ENCODE results near the gene BABAM2.
"Not testable (repeated sequence)": the region's sequence is repeated elsewhere in the genome, so short reads cannot be mapped to it uniquely, and the experiment has no call there.

Gene BABAM2

DNA sequence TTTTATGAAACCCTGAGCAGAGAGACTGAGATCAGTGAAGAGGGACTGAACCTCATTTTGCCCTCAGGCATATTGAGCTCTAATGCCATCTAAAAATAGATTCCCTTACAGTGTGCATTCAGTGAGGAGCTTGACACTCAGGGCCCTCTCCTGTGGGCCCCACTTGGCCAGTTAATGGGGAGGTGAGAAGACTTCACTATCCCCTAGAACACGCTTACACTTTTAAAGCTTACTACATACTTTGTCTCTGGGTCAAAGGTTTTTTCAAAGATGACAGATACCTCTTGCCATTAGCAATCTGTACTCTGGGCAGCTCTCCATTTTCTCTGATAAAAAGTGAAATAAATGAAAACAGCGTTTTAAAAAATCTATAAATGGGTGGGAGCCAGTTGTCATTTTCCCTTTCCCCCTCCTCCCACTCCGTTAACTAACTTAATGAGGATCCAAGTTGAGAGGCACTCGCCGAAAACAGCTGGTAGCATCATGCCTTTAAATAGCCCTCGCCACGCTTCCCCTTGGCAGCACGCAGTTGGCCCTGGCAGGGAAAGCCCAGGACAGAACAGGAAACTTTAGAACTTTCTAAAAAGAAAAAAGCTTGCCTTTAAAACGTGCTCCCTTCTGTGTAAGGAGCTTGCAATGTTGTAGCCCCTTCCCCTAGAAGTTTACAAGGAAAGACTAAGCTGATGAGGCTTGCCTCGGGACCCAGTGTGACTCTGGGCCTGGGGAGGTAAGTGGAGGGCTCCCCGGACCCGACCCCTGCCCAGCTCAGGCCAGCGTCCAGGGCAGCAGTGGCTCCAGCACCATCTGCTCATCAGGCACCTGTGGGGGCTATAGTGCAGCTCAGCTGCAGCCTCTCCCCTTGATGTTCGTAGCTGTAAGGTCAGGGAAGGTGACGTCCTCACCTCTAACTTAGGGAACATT is 443.3 kb downstream of the BABAM2 start:
- TF ChIP-seq Cebpa-rat (IDR thresholded peaks at IDR 0.05), result no peak

DNA sequence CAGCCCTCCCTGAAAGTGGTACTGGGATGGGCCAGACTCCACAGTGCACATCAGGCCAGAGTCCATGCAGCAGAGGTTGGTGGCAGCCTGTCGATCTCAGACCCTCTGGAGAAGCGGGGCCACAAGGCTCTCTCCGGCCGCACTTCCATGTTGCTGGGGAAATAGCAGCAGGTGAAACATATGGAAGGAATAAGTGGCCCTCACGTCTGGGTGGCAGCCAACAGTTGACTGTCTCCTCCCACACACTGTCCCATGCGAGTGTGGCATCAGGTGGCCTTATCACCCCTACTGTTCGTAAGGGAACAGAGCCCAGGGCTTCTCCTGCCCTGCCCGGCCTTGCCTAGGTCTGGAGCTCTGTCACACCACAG is 444.0 kb downstream of the BABAM2 start:
- Histone ChIP-seq H3K4me2 (peak overlapping the region; percentile 71), H3K4me1 (peaks cover 19% of the 10 kb centered on the region), H3K4me3 (no peak overlapping the region), H3K9ac (no peak overlapping the region), H3K27me3 (no peaks in the 10 kb centered on the region), H3K36me3 (peaks cover 26% of the 10 kb centered on the region), H3K27ac (peak overlapping the region; percentile 67), H3K9me3 (no peaks in the 10 kb centered on the region; the same call in 1 of the 2 replicates), H4K20me1 (no peaks in the 10 kb centered on the region)
- TF ChIP-seq Cebpa-rat (IDR thresholded peaks at IDR 0.05), result no peak

More for the DNA sequence above, 443.3 kb downstream of the BABAM2 start:
- Histone ChIP-seq H3K9me3 (no peaks in the 10 kb centered on the region; the same call in 1 of the 2 replicates), H3K27me3 (no peaks in the 10 kb centered on the region), H3K4me2 (peak overlapping the region; percentile 71), H3K36me3 (peaks cover 19% of the 10 kb centered on the region), H4K20me1 (no peaks in the 10 kb centered on the region), H3K4me1 (peaks cover 19% of the 10 kb centered on the region), H3K9ac (0 out of 2 replicates have a peak overlapping the region, but pooled peaks have one; percentile 30), H3K4me3 (no peak overlapping the region), H3K27ac (peak overlapping the region; percentile 67)

DNA sequence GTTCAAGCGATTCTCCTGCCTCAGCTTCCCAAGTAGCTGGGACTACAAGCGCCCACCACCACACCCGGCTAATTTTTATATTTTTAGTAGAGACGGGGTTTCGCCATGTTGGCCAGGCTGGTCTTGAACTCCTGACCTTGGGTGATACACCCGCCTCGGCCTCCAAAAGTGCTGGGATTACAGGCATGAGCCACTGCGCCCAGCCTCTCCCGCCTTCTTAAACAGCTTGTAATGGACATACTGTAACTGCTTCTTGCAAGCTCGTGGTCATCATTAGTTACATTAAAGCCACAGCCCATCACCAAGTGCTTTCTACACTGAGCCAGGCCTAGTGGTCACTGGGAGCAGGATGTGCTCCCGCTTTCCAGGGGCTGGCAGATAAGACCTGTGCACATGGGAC is 444.7 kb downstream of the BABAM2 start:
- not testable (repeated sequence) for H3K27ac ChIP-seq, H3K27me3 ChIP-seq
- peaks cover 32% of the 10 kb centered on the region for H3K36me3 ChIP-seq

DNA sequence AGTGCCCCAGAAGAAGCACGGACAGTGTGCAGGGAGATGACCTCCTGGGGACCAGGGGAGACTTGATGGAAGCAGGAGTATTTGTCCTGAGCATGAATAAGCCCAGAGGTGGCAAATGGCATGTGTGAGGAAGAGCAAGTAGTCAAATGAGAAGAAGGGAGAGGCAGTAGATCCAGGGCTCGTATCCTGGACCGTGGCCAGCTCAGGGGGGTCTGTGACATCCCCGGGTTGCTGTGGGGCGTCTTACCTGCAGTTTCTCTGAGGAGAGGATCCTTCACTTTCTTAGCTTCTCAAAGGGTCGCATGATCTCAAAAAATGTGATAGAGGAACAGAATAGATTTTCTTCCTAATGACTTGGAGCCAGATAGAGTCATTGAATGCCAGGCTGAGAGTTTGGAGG is 445.1 kb downstream of the BABAM2 start:
- H4K20me1 ChIP-seq, result no peaks in the 10 kb centered on the region
- no peak overlapping the region for H3K4me2 ChIP-seq
- peaks cover 19% of the 10 kb centered on the region for H3K4me1 ChIP-seq
- no peaks in the 10 kb centered on the region for H3K27me3 ChIP-seq
- no peaks in the 10 kb centered on the region; the same call in 1 of the 2 replicates for H3K9me3 ChIP-seq
- H3K27ac ChIP-seq, result no peak overlapping the region
- TF ChIP-seq Cebpa-rat (IDR thresholded peaks at IDR 0.05), result no peak
- no peak overlapping the region for H3K4me3 ChIP-seq
- H3K9ac ChIP-seq, result no peak overlapping the region
- H3K36me3 ChIP-seq, result peaks cover 32% of the 10 kb centered on the region

More for the DNA sequence above, 444.7 kb downstream of the BABAM2 start:
- not testable (repeated sequence) for H3K4me3 ChIP-seq, H4K20me1 ChIP-seq, H3K4me2 ChIP-seq, H3K9ac ChIP-seq, H3K9me3 ChIP-seq
- peaks cover 19% of the 10 kb centered on the region for H3K4me1 ChIP-seq

DNA sequence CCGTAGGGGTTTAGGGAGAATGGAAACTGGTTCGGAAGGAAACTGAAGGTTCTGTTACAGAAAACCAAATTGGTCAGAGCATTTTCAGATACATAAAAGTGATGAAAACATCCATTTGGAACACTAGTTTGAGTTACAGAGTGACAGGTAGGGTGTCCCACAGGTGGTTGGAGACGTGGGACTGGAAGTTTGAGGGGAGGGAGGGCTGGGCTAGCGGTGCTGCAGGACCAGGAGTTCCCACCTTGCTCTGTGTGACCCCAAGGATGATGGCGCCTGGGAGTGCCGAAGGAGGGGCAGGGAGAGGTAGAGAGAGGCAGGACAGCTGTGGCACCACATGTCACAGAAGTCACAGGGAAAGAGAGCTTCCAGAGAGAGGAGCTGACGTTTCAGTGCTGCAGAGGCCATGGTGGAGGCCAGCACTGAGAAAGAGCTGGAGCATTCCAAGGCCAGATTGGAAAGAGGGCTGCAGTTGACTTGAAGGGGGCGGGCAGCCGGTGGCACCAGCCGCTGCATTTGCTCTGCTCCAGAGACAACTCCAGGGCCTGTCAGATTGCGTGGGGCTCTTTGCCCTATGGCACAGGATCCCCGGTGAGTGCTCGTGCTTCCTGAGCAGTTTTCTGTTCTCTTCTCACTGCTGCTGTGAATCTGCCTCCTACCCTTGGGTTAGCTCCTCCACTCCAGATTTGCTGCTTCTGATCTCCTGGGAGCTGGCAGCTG is 445.9 kb downstream of the BABAM2 start:
- Histone ChIP-seq H3K4me3 (no peak overlapping the region), H3K9me3 (no peaks in the 10 kb centered on the region), H3K27me3 (no peaks in the 10 kb centered on the region), H3K4me2 (no peak overlapping the region), H4K20me1 (no peaks in the 10 kb centered on the region), H3K27ac (no peak overlapping the region), H3K36me3 (peaks cover 32% of the 10 kb centered on the region), H3K4me1 (peaks cover 19% of the 10 kb centered on the region), H3K9ac (no peak overlapping the region)
- TF ChIP-seq Cebpa-rat (IDR thresholded peaks at IDR 0.05), result no peak

DNA sequence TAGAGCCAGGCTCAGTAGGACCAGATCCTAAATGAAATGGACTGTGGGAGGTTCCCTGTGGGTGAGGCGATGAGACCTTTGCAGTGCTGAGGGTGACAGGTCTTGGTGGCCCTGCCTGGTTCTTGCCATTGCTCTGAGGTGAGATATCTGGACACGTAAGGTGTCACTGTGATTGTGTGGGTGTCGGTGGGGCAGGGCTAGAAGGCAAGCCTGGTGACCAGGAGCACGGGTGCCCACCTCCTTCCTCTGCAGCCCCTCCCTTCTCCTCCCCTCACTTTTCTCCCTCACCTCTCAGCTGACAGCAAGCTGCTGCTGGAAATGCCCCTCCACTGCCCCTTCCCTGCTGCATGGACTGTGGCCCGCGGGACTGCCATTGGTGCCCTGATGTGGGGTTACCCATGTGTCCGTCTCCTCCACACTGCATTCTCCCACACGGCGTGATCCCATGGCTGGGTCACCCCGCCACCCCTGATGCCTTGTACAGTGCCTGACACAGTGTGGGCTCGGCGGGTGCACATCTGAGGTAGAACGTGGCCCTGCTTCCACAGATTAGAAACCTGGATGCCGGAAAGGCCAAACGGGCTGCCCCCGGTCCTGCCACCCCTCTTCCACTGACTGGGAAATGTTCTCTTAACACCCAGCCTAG is 446.6 kb downstream of the BABAM2 start:
- Histone ChIP-seq H3K9me3 (no peaks in the 10 kb centered on the region), H3K4me1 (peaks cover 19% of the 10 kb centered on the region), H4K20me1 (no peaks in the 10 kb centered on the region), H3K27me3 (no peaks in the 10 kb centered on the region), H3K9ac (no peak overlapping the region), H3K27ac (no peak overlapping the region), H3K36me3 (peaks cover 29% of the 10 kb centered on the region), H3K4me2 (no peak overlapping the region), H3K4me3 (no peak overlapping the region)
- TF ChIP-seq Cebpa-rat (IDR thresholded peaks at IDR 0.05), result no peak

DNA sequence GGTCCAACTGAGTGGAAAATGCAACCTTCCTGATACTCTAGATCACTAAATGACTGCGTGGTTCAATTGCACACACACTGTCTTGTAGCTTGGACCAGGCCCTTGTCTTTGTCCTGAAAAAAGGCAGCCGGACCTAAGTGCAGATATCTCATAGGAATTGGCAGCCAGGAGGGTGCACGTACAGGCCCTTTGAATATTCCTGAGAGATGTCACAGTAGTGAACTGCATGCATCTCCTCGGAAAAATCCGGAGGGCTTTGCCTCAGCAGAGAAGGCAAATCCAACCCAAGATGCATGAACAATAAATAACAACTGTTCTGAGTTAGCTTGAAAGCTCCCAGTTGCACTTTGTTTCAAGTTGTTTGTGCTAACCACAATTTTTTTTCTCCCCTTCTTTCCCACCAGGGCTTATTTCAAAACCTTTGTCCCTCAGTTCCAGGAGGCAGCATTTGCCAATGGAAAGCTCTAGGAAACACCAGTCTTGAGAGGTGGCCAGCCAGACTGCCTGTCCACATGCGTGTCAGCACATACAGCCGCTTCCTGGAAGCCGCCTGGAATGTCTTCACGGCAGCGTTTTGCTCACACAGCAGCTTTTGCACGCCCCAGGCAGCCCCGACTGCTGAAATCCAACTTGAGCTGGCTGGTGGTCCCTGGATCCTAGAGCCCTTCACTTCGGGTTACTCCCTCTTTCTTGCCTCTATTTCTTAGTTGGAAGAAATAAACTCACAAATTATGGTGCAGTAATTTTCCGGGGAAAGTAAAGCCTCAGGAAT is 447.7 kb downstream of the BABAM2 start:
- no peak overlapping the region for H3K4me3 ChIP-seq
- H3K27me3 ChIP-seq, result no peaks in the 10 kb centered on the region
- H3K36me3 ChIP-seq, result peaks cover 20% of the 10 kb centered on the region
- no peak overlapping the region for H3K4me2 ChIP-seq
- H3K27ac ChIP-seq, result no peak overlapping the region
- H3K9ac ChIP-seq, result no peak overlapping the region
- H3K4me1 ChIP-seq, result peaks cover 25% of the 10 kb centered on the region
- H4K20me1 ChIP-seq, result no peaks in the 10 kb centered on the region
- no peaks in the 10 kb centered on the region for H3K9me3 ChIP-seq
- TF ChIP-seq Cebpa-rat (IDR thresholded peaks at IDR 0.05), result no peak

DNA sequence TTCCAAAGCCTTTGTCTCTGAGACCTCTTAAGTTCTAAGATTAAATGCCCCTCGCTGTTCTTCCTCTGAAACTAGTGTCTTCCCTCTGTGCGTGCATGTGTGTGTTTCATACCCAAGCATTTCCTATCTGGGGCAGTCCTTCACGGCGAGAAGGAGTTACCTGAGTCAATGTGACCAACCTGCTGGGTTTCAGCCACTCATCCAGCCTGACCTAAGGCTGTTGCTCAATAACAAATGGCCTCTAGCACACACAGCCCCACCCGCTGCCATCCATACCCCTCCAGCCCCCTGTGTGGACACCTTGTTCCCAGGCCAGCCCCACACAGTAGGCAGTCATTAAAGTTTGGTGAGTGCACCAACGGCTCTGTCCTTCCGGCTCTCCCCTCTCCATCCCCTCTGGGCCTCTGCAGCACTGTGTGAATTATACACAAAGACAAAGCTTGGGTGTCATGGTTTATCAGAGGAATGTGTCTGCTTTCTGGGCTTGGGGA is 448.3 kb downstream of the BABAM2 start:
- Histone ChIP-seq H3K4me2 (no peak overlapping the region), H3K27me3 (no peaks in the 10 kb centered on the region), H3K9me3 (no peaks in the 10 kb centered on the region), H4K20me1 (no peaks in the 10 kb centered on the region), H3K27ac (no peak overlapping the region), H3K4me1 (peaks cover 21% of the 10 kb centered on the region), H3K4me3 (no peak overlapping the region), H3K36me3 (peaks cover 20% of the 10 kb centered on the region), H3K9ac (no peak overlapping the region)
- no peak for TF ChIP-seq Cebpa-rat (IDR thresholded peaks at IDR 0.05)

DNA sequence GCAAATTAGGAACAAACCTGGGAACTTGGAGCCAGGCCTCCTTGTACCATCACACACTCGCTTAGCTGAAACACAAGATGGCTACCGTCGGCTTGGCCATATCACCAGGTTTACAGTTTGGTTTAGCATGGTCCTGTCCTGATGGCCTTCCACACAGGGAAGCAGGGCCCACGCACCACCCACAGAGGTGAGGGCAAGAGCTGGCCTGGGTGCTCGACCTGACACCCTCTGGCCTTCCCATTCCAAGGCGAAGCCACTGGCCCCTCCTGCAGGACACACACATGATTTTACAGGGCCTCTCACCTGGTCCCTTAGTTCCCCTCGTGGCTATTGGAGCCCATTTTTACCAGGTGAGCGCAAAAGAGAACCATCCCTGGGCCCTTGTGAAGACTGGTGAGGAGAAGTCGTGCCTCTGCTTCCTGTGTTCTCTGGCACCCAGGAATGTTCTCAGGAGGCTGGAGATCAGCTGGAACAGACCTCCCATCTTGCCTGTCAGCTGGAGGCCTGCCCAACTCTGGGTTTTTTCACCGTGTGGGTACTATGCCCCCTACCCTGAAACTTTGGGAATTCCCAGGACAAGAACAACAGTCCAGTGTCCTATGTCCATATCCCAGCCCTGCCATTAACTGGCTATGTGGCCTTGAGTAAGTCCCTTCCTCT is 449.1 kb downstream of the BABAM2 start:
- no peaks in the 10 kb centered on the region for H4K20me1 ChIP-seq
- peaks cover 14% of the 10 kb centered on the region for H3K4me1 ChIP-seq
- TF ChIP-seq Cebpa-rat (IDR thresholded peaks at IDR 0.05), result no peak
- H3K9me3 ChIP-seq, result no peaks in the 10 kb centered on the region
- H3K27me3 ChIP-seq, result no peaks in the 10 kb centered on the region
- no peak overlapping the region for H3K4me3 ChIP-seq
- no peak overlapping the region for H3K9ac ChIP-seq
- H3K27ac ChIP-seq, result no peak overlapping the region
- peaks cover 20% of the 10 kb centered on the region for H3K36me3 ChIP-seq
- no peak overlapping the region for H3K4me2 ChIP-seq
